ENCODE results near the gene HLF. TPM values are rescaled to one million over a fixed set of nuclear protein-coding genes. Genes with fewer than 3 reads are reported as not detected.

HLF gene
- total and polyA plus RNA-seq, 2 experiments from 2014 or later = 0.28 TPM; not detected in 1

- TF ChIP-seq ZNF331 (CRISPR knock-in tag; IDR thresholded peaks at IDR 0.05; ENCODE audit: low read depth) = no peak
- TF ChIP-seq REST (IDR thresholded peaks at IDR 0.05; ENCODE audit: unreplicated experiment) = no peak
- no peak for TF ChIP-seq ZNF114 (CRISPR knock-in tag; IDR thresholded peaks at IDR 0.05)
- TF ChIP-seq POLR2AphosphoS5 (IDR thresholded peaks at IDR 0.05; ENCODE audit: low read depth) = no peak
- no peak for TF ChIP-seq EZH2phosphoT487 (IDR thresholded peaks at IDR 0.05; ENCODE audit: unreplicated experiment)
- no peak for TF ChIP-seq EZH2 (IDR thresholded peaks at IDR 0.05; ENCODE audit: low read depth, unreplicated experiment)
These were observed 13.6 kb downstream of the HLF start (continued) for GRCh38 chr17:55278173-55278961.

GRCh38 chr17:55279203-55279602 lies 14.4 kb downstream of the HLF start:
- Histone ChIP-seq H3K36me3 (ENCODE audit: insufficient read depth) (no peaks in the 10 kb centered on the region), H3K4me1 (ENCODE audit: insufficient read depth) (no peaks in the 10 kb centered on the region), H3K4me3 (no peak overlapping the region), H4K20me1 (replicated peaks; ENCODE audit: insufficient read depth) (no peaks in the 10 kb centered on the region), H3K27ac (ENCODE audit: low read depth) (no peak overlapping the region), H3K79me2 (replicated peaks; ENCODE audit: insufficient read depth) (no peaks in the 10 kb centered on the region), H3K9me2 (ENCODE audit: insufficient read depth) (no peaks in the 10 kb centered on the region), H2AFZ (no peak overlapping the region), H3K27me3 (ENCODE audit: insufficient read depth) (no peaks in the 10 kb centered on the region), H3K4me2 (no peak overlapping the region), H3F3A (replicated peaks; ENCODE audit: low read depth) (no peaks in the 10 kb centered on the region)
- H3K27me3 Mint-ChIP-seq (ENCODE audit: insufficient read depth, low read depth, poor library complexity) = no peaks in the 10 kb centered on the region
- H3K4me3 Mint-ChIP-seq = no peak overlapping the region
- no peaks in the 10 kb centered on the region for H3K9me3 Mint-ChIP-seq
- H3K27ac Mint-ChIP-seq = no peak overlapping the region
- DNase-seq (ENCODE audit: low spot score) (no peak), ATAC-seq (no peak)
- H3K4me1 Mint-ChIP-seq = no peaks in the 10 kb centered on the region
- no peaks in the 10 kb centered on the region for H3K36me3 Mint-ChIP-seq (ENCODE audit: low read depth)
- TF ChIP-seq CREB1 (CRISPR knock-in tag; IDR thresholded peaks at IDR 0.05; ENCODE audit: low read depth) (no peak), NANOG (IDR thresholded peaks at IDR 0.05; ENCODE audit: borderline replicate concordance) (no peak), REST (IDR thresholded peaks at IDR 0.05; ENCODE audit: unreplicated experiment) (no peak), EZH2phosphoT487 (IDR thresholded peaks at IDR 0.05; ENCODE audit: unreplicated experiment) (no peak), ZNF462 (CRISPR knock-in tag; IDR thresholded peaks at IDR 0.05) (no peak), STAT1 (IDR thresholded peaks at IDR 0.05; ENCODE audit: unreplicated experiment) (no peak)

All from GM23338 (cell line).